HL-60 (cell line): Measurements from ENCODE around the gene ZNF100.

Source experiments
- CTCF ChIP-seq: IDR thresholded peaks from one replicate; pipeline ENCODE4 v1.5.1; 2011; ENCODE audit warnings: low read length, control low read depth, inconsistent platforms; ENCODE audit not compliant: insufficient read depth
- REST ChIP-seq: IDR thresholded peaks from 2 replicates; pipeline ENCODE4 v1.6.1; 2012; ENCODE audit warnings: low read depth; ENCODE audit not compliant: insufficient replicate concordance

- no peak for TF ChIP-seq CTCF
- TF ChIP-seq REST: no peak
Measured at GRCh38 chr19:21750586-21751128, 16.7 kb downstream of the ZNF100 start.
